Measurements from ENCODE around the gene PSMD6.

DNA sequence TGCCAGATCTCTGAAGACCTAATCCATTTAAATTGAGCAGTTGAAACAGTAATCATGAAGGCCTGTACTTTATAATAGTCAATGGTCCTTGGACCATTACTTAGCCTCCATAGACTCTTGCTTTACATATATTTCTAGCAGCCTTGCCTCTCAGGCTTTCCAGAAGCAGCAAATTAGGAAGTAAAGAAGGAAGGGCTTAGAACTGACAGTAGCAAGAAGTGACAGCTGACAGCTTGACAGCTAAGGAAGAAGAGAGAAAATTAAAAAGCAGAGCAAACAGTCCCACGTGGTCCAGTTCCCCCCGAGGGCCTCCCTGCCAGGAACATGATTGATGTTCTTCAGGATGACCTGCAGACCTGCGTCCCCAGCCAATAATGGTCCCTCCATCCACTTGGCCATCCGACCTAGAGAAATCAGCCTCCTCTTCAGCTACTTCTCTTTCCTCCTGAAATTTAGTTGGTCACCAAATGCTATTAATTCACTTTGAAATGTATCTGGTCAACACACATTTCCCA is 15.0 kb upstream of the PSMD6 start:
- no peak for TF ChIP-seq POLR2A (IDR thresholded peaks at IDR 0.05)
- TF ChIP-seq, protein P1, sequence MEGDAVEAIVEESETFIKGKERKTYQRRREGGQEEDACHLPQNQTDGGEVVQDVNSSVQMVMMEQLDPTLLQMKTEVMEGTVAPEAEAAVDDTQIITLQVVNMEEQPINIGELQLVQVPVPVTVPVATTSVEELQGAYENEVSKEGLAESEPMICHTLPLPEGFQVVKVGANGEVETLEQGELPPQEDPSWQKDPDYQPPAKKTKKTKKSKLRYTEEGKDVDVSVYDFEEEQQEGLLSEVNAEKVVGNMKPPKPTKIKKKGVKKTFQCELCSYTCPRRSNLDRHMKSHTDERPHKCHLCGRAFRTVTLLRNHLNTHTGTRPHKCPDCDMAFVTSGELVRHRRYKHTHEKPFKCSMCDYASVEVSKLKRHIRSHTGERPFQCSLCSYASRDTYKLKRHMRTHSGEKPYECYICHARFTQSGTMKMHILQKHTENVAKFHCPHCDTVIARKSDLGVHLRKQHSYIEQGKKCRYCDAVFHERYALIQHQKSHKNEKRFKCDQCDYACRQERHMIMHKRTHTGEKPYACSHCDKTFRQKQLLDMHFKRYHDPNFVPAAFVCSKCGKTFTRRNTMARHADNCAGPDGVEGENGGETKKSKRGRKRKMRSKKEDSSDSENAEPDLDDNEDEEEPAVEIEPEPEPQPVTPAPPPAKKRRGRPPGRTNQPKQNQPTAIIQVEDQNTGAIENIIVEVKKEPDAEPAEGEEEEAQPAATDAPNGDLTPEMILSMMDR (IDR thresholded peaks at IDR 0.05 in 4 of 5, conservative IDR thresholded peaks at IDR 0.05 in 1 of 5) = no peak

Data from gastrocnemius medialis (tissue), 4 donors.